Measurements from ENCODE around the gene PFKFB4.

Gene PFKFB4

DNA sequence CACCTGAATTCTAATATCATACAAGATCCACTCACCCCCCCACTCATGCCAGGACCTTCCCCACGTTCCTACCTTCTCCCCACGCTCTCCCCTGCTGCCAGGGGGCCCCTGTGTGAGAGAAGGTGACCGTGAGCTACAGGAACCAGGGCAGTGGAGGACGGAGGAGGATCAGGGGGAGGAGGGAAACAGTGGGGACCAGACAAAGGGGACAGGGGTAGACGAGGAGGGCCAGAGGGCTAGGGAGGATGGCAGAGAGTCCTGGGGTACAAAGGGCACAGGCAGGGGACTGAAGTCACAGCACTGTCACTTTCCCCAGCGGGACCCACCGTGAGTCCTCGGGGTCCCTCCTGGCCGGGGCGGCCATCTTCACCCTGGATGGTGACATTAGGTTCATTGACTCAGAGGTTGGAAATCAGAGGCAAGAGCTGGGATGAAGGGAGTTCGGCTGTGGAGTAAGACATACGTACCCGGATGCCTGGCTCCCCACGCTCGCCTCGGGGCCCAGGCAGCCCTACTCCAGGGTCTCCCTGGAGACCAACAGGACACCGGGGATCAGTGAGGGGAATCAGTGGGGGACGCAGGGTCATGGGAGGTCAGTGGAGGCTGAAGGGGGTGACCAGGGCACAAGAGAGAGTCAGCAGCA lies 13.3 kb upstream of the PFKFB4 start:
- DNase-seq (ENCODE audit: low read depth): no peak
- TF ChIP-seq, protein P1, sequence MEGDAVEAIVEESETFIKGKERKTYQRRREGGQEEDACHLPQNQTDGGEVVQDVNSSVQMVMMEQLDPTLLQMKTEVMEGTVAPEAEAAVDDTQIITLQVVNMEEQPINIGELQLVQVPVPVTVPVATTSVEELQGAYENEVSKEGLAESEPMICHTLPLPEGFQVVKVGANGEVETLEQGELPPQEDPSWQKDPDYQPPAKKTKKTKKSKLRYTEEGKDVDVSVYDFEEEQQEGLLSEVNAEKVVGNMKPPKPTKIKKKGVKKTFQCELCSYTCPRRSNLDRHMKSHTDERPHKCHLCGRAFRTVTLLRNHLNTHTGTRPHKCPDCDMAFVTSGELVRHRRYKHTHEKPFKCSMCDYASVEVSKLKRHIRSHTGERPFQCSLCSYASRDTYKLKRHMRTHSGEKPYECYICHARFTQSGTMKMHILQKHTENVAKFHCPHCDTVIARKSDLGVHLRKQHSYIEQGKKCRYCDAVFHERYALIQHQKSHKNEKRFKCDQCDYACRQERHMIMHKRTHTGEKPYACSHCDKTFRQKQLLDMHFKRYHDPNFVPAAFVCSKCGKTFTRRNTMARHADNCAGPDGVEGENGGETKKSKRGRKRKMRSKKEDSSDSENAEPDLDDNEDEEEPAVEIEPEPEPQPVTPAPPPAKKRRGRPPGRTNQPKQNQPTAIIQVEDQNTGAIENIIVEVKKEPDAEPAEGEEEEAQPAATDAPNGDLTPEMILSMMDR (IDR thresholded peaks at IDR 0.05; ENCODE audit: low read depth, low read length): no peak
- TF ChIP-seq MYC (IDR thresholded peaks at IDR 0.05; ENCODE audit: low read depth, low read length) (no peak), POLR2A (IDR thresholded peaks at IDR 0.05; ENCODE audit: extremely low read depth, insufficient read length) (no peak)
- TF ChIP-seq, protein P2, sequence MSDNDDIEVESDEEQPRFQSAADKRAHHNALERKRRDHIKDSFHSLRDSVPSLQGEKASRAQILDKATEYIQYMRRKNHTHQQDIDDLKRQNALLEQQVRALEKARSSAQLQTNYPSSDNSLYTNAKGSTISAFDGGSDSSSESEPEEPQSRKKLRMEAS (IDR thresholded peaks at IDR 0.05; ENCODE audit: low read depth, low read length): no peak
- H3K4me3 ChIP-seq (ENCODE audit: low read depth, low read length): no peak overlapping the region

DNA sequence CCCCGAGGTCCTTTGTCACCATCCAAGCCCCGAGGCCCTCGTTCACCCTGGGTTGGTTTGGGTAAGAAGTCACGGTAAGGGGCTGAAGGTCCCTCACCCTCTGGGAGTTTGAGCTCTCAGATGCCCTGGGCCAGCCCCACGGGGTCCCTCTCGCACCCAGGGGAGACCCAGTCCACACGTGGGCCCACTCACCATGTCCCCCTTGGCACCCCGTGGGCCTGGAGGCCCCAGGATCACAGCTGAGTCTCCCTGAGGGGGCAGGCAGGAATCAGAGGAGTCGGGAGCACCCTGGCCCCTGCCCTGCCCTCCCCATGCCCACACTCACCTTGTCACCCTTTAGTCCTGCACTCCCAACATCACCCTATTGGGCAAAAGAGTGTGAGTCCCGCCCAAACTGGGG lies 12.8 kb upstream of the PFKFB4 start:
- DNase-seq (ENCODE audit: low read depth): no peak
- H3K4me3 ChIP-seq (ENCODE audit: low read depth, low read length): no peak overlapping the region
- TF ChIP-seq, protein P1 (IDR thresholded peaks at IDR 0.05; ENCODE audit: low read depth, low read length): no peak
- TF ChIP-seq MYC (IDR thresholded peaks at IDR 0.05; ENCODE audit: low read depth, low read length) (no peak), POLR2A (IDR thresholded peaks at IDR 0.05; ENCODE audit: extremely low read depth, insufficient read length) (no peak)
- TF ChIP-seq, protein P2 (IDR thresholded peaks at IDR 0.05; ENCODE audit: low read depth, low read length): no peak

DNA sequence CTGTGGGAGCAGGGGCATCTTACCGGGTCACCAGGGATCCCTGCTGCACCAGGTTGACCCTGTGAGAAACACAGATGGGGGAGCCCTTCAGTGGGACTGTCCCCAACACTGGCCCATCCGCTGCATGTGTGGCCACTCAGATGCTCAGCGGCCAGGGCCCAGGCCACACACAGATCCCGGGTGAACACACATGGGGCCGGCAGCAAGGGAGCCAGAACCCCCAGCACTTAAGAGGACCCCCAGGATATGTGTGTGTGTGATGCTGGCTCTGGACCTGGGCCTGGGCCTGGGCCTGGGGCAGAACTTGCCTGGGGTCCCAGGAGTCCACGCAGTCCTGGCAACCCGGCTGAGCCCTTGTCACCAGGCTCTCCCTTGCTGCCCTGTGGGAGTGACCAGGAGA lies 11.9 kb upstream of the PFKFB4 start:
- DNase-seq (ENCODE audit: low read depth): no peak
- TF ChIP-seq, protein P2 (IDR thresholded peaks at IDR 0.05; ENCODE audit: low read depth, low read length): no peak
- TF ChIP-seq, protein P1 (IDR thresholded peaks at IDR 0.05; ENCODE audit: low read depth, low read length): no peak
- TF ChIP-seq MYC (IDR thresholded peaks at IDR 0.05; ENCODE audit: low read depth, low read length): no peak
- TF ChIP-seq POLR2A (IDR thresholded peaks at IDR 0.05; ENCODE audit: extremely low read depth, insufficient read length): no peak
- no peak overlapping the region for H3K4me3 ChIP-seq (ENCODE audit: low read depth, low read length)

DNA sequence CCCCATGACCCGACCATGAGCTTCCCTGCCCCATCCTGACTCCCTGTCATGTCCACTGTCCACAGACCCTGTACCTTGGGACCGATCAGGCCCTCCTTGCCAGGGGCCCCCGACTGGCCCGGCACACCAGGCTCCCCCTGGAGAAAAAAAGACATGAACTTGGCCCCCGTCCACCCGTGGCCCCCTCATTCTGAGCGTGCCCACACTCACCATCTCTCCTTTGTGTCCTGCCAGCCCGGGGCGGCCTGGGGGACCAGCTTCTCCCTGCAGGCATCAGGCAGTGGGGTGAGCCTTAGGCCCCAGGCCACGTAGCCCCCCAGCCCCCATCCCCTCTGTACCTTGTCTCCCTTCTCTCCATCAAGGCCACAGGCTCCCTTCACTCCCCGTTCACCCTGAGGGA lies 10.9 kb upstream of the PFKFB4 start:
- DNase-seq (ENCODE audit: low read depth): no peak
- no peak overlapping the region for H3K4me3 ChIP-seq (ENCODE audit: low read depth, low read length)
- TF ChIP-seq MYC (IDR thresholded peaks at IDR 0.05; ENCODE audit: low read depth, low read length) (no peak), POLR2A (IDR thresholded peaks at IDR 0.05; ENCODE audit: extremely low read depth, insufficient read length) (no peak)
- TF ChIP-seq, protein P1 (IDR thresholded peaks at IDR 0.05; ENCODE audit: low read depth, low read length): no peak
- TF ChIP-seq, protein P2 (IDR thresholded peaks at IDR 0.05; ENCODE audit: low read depth, low read length): no peak

DNA sequence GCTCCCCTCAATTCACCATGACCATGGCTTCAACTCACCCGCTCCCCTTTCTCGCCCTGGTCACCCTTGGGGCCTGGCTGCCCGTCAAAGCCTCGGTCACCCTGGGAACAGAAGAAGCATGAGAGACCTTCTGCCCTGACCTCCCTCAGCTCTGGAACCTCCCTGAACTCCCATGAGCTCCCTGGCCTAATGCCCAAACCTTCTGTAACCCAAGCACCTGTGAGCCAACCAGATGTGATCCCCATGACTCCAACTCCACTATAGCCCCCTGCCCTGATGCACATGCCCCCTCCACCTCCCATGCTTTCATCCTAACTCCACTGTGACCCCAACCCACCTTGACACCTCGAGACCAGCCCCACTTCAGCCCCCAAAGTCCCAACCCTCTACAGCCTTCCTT lies 10.5 kb upstream of the PFKFB4 start:
- DNase-seq (ENCODE audit: low read depth): no peak
- H3K4me3 ChIP-seq (ENCODE audit: low read depth, low read length): no peak overlapping the region
- TF ChIP-seq MYC (IDR thresholded peaks at IDR 0.05; ENCODE audit: low read depth, low read length): no peak
- TF ChIP-seq, protein P2 (IDR thresholded peaks at IDR 0.05; ENCODE audit: low read depth, low read length): no peak
- TF ChIP-seq, protein P1 (IDR thresholded peaks at IDR 0.05; ENCODE audit: low read depth, low read length): no peak
- TF ChIP-seq POLR2A (IDR thresholded peaks at IDR 0.05; ENCODE audit: extremely low read depth, insufficient read length): no peak
